Measurements from ENCODE around the gene TNIP1.

Gene TNIP1

DNA sequence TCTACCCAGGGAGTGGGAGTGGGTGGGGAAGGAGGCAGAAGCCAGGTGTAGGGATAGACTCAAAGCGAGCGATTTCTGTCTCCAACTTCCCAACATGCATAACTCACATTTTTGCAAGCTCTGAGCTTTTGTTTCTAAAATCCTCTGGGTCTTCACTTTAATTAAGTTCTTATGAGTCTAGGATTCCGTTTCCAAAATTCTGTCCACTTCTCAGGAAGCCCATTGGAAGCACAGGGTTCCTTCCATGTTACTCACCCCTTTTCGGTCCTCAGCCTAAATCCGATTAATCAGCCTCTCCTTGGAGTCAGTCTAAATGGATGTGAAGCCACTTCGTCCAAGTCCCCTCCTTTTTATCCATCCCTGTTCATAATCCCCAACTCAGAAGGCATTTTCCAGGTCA is 59.1 kb downstream of the TNIP1 start:
- DNase-seq (ENCODE audit: low read depth) = no peak

DNA sequence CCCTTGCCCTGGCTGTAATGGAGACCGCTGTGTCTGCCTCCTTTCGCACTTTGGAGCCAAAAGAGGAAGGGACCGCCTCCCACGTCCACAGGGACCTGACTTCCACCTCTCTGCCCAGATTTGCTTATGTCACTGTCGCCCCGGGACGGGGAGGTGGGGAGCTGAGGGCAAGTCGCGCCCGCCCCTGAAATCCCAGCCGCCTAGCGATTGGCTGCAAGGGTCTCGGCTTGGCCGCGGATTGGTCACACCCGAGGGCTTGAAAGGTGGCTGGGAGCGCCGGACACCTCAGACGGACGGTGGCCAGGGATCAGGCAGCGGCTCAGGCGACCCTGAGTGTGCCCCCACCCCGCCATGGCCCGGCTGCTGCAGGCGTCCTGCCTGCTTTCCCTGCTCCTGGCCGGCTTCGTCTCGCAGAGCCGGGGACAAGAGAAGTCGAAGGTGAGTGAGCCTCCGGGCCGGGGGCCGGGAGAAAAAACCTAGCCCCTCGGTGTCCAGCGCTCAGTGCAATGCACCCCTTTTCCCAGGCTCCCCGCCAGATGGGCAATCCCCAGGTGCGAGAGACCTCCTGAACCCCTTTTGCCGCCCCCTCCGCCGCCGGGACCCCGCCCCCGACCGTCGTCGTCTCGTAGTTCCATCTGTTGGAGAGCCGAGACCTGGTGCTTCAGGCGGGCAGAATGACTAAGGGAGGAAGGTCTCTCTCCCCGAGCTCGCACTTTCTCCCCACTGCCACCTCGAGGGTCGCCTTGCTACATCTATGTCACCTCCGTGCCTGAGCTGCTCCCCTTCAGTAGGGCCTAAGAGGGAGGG is 60.3 kb downstream of the TNIP1 start, which contains the start of gene GPX3:
GPX3 (plus strand) TSS at position 288 of the 807 bp plus-strand sequence; CDS start at position 352, 64 bp downstream.
- DNase-seq (ENCODE audit: low read depth) = no peak

DNA sequence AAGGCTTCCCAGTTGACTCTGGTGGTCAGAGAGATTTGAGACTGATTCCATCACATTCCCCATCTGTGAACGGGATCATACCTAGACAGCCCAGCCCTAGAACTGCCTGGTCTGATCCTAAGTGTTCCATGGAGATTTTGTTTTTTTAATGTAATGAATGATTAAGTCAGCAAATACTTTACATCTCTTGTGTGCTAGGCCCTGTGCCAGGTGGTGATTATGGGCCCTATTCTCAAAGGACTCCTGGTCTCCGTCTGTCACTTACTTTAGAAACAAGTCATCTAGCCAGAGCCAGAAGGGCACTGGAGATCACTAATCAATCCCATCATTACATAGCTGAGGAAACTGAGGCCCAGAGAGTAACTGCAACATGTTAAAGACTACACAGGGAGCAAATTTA is 61.5 kb downstream of the TNIP1 start:
- DNase-seq (ENCODE audit: low read depth) = no peak

DNA sequence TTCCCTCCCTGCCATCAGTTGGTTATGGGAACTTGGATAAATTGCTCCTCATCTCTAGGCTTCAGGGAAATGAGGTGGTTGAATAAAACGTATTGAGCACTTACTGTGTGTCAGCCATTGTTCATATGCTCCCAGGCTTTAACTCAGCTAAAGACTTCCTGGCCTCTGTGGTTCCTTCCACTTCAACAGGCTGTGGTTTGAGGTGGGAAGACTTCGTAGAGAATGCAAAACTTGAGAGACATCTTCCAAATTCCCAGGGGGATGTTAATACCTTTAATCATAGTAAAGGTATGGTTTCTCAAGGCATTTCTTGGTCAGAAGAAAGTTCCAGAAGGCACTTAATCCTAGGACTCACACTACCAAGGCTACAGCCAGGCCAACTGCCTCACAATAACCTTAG is 62.0 kb downstream of the TNIP1 start:
- DNase-seq (ENCODE audit: low read depth) = no peak

DNA sequence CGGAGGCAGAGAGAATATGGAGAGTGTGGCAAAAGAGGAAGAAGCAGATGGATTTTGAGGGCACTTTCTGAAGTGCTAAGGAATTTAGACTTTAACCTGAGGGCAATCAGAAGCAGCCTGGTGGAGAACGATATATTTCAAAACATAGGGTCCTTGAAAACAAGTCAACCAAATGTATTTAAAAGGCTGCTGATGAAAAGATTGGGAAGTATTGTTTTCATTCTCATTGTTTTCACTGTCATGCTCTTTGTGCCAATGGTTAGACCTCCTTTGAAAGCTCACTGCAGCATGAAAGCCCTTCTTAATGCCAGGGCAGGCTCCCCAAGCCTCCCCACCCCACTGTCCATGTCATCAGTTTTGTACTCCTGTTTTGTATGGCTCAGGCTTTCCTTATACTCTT is 62.9 kb downstream of the TNIP1 start:
- no peak for DNase-seq (ENCODE audit: low read depth)

DNA sequence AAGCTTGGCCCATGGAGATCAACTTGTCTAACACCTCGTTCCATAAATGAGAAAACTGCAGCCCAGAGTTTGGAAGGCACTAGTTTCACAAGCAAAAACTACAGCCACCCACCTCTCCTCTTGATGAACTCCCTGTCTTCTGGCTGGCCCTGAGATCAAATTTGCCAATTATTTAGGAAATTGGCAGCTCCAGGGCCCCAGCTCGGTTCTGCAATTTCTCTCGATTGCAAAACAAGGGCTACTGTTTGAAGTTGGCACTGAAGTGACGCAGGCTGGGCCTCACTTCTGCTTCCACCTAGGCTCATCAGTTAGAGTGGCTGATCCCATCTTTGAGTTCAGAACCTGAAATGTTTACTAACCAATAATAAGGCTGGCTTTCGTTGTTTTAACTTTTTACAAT is 64.1 kb downstream of the TNIP1 start:
- DNase-seq (ENCODE audit: low read depth) = no peak

DNA sequence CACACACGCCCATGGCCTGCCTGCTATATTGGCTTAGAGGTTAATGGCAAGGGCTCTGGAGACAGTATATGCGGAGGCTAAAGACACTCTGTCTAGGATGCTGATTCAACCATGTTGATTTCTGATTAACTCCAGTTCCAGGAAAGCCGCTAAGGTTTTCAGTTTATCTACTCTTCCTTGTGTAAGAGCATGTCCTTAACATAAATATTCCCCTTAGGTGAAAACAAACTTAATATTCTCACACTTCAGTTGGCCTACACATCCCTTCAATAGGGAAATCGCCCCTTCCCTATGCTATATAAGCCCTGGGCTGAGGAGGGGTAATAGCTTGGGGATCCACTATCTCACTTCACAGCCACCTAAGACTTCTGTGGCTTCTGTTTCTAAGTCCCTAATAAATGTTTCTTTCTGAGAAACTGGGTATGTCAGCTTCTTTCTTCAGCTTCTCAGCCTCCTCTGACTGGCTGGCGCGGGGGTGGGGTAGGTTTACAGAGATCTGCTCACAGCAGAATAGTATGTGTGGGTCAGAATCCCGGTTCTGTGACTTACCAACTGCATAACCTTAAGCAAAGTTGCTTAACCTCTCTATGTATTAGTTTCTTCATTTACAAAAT is 64.8 kb downstream of the TNIP1 start:
- no peak for DNase-seq (ENCODE audit: low read depth)

DNA sequence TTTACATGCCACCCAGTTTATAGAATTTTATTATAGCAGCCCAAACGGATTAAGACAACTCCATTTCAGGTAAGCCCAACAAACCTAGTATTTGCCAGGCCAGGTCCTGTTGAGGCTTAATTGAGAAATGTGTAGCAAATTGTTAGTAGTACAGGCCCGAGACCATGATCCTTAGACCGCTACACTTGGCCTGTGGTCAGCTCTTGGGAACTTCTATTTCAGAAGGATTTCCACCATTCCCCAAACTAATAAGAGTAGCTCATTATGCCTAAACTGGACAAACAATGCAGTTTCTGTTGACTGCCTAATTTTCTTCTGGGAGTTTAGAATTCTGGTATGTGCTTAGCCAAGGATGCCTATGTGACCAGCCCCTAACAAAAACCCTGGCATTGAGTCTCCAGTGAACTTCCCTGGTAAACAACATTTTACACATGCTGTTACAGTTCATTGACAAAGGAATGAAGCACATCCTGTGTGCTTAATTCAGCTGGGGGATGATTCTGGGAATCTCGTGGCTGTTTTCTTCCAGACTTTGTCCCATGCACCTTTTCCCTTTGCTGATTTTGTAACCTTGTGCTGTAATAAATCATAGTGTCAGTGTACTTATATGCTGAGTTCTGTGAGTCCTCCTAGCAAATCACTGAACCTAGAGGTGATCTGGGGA is 66.0 kb downstream of the TNIP1 start:
- no peak for DNase-seq (ENCODE audit: low read depth)

DNA sequence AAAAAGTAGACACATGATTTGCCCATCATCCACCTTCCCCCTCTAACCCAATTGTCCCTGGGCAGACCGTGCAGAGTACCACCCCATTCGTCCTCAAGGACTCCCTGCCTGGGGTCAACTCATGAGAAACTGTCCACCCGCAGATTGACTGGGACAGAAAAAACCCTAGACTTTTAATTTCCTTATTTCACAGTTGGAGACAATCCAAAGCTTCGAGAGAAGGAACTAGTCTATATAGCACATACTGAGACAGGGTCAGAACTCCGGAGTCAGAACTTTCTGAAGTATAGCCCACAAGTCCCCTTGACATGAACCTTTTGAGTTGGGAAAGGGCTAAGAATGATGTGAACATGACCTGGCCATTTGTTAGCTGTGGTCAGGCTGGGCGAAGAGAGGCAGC is 68.0 kb downstream of the TNIP1 start:
- DNase-seq (ENCODE audit: low read depth) = no peak

DNA sequence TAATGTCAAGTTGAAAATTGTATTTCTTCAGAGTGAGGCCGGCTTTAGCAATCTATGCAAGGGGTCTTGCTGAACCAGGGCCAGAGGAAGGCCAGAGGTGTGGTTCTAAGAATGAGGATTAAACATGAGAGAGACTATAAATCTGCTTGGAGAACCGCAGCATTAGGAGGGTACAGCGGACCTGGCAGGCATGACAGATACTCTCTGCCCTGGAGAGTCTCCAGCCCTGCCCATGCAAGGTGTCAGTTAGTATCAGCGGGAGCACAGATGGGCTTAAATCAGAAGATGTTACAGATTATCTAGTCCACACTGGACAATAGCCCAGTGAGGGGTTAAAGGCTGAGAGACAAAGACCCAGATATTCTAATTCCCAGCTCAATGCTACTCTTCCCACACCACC is 71.9 kb downstream of the TNIP1 start:
- no peak for DNase-seq (ENCODE audit: low read depth)

DNA sequence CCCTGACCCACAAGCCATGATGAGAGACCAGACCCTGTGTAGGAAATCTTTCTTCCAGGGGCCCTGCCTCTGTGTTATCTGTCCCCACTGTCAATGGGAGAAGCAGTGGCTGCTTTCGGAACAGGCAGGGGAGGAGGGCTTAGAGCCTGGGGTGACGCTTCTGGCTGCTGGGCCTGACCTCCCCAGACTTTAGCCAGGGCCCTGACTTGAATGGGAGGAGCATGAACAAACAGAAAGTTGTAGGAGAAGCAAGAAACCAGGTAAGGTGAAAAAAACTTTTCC is 72.7 kb downstream of the TNIP1 start:
- no peak for DNase-seq (ENCODE audit: low read depth)

DNA sequence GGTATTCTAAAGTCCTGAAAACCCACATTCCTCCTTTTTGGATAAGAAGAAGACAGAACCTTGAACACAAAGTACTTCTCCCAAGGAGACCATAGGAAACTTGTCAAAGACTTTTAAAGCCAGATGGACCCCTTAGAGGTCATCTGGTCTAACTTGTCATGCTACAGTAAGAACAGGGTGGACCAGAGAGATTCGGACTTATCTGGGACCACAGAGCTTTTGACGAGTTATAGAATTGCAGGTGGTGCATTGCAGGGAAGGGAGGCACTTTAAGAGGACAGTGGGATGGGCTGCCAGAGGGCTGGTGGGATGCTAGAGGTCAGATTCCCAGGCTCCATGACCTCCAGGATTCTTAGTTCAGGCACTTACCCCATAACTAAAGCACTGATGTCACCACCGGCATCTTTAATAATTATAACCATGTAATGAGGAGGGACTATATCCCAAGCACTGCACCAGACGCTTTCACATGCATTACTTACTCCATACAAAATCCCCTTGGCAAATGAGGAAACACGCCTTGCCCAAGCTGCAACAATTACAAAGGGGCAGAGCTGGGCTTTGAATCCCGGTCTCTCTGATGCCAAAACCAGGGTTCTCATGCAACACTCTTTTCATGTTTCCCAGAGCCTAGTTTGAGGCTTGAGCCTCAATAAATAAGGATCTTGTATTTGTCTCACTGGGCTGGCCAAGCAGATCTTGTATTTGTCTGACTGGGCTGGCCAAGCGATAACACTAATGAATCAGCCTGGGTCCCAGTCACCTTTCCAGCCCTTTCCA is 73.2 kb downstream of the TNIP1 start:
- no peak for DNase-seq (ENCODE audit: low read depth)

DNA sequence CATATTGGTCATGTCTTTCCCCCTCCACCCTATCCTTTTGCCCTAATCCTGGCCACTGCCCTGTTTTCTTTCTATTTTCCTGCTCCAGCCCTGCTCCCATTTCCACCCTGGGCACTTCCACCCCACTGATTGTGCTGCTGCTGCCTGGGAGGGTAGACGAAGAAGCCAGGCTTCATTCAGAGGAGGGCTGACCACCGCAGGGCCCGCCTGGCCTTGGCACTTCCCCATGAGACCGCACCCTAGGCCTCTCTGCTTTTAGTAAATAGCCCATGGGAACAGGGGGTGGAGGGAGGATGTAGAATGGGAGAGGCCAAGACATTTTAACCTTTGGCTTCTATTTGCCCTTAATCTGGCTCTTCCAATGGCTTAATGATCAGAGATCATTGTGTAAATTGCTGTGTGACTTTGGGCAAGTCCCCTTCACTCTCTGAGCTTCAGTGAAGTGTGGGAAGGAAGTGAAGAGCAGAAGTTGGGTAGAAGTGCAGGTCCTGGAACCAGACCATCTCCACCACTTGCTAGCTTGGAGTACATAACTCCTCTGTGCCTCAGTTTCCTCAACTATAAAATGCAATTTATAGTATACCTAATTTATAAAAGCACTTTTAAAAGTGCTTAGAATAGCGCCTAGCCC is 74.0 kb downstream of the TNIP1 start:
- DNase-seq (ENCODE audit: low read depth) = no peak

DNA sequence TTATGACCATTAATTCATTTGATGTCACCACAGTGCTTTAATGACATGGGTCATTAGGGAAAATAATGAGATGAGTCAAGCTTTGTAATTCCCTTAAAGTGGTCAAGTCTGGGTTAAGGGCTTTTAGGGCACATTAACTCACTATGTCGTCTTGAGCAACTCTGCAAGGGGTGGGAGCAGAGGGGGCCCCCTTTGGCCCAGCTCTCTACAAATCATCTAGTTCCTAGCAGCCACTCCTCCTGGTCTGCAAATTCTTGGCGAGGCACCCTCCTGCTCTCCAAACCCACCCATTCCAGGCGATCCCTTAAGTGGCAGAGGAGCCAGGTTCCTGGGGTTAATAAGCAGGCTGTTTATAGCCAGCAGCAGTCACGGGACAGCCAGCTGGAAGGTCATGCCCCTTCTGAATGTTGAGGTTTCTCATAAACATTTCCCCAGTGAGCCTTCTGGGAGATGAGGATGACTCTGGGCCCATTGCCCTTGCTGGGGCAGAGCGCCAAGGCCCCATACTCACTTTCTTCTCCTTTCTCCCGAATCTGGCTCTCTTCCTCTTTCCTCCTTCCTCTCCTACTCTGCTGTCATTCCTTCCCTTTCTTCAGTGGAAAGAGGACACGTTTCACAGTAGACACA is 74.8 kb downstream of the TNIP1 start:
- DNase-seq (ENCODE audit: low read depth) = no peak

DNA sequence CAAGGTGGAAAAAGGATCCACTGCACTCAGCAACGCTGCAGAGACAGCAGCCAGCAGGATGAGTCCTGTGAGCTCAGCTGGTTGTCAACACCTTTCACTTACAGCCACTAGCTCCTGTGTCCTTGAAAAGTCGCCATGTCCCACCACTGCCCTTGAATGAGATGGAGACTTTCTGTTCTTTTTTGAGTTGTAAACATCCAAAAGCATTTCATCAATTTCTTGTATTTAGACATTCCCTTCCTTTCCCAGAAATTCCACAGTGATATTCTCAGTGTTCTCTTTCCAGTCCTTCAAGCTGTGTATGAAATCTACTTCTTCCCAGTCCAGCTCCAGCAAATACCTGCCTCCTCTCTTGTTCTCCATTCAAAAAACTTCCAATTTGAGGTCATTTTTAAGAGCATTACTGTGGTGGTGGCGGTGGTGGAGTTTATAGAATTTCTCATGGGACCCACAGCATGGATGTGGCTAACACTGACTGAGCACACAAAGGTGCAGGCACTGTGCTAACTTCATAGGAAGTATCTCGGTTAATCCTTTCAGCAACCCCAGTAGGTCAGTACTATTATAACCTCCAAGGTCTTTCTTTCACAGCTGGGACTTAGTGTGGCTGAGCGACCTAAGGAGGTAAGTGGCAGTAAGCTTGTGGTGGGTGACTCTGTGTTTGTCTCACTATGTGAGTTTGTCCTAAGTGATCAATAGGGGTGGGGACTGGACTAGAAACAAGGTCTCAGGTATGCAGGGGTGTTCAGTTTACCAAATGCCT is 75.5 kb downstream of the TNIP1 start:
- DNase-seq (ENCODE audit: low read depth) = no peak

DNA sequence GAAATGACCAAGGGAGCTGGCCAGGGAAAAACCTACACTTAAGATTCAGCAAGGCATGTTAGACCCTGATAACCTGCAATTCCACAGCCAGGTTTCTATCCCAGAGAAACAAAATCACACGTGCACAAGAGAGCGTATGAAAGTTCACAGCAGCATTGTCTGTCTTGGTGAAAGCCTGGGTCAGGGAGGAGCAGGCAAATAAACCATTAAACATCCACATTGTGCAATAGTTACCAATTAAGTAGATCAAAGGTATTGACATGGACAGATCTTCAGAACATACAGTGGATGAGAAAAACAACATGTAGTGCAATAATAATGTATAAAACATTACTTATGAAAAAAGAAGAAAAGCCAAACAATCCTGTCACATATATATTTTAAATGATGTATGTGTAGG is 76.3 kb downstream of the TNIP1 start:
- no peak for DNase-seq (ENCODE audit: low read depth)

DNA sequence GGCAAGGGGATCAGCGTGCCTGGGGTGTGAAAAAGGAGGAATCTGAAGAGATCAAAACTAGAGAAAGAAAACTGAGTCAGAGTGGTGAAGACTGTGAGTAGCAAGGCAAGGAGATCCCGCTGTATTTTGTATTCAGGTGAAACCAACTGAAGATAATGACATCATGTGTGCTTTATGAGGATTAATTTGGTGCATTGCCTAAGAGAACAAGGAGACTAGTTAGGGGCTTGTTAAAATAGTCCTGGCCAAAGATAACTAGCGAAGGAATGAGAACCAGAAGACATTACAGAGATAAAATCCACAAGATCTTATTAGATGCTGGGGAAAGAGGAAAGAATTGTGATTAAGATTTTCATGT is 77.4 kb downstream of the TNIP1 start:
- DNase-seq (ENCODE audit: low read depth) = no peak

DNA sequence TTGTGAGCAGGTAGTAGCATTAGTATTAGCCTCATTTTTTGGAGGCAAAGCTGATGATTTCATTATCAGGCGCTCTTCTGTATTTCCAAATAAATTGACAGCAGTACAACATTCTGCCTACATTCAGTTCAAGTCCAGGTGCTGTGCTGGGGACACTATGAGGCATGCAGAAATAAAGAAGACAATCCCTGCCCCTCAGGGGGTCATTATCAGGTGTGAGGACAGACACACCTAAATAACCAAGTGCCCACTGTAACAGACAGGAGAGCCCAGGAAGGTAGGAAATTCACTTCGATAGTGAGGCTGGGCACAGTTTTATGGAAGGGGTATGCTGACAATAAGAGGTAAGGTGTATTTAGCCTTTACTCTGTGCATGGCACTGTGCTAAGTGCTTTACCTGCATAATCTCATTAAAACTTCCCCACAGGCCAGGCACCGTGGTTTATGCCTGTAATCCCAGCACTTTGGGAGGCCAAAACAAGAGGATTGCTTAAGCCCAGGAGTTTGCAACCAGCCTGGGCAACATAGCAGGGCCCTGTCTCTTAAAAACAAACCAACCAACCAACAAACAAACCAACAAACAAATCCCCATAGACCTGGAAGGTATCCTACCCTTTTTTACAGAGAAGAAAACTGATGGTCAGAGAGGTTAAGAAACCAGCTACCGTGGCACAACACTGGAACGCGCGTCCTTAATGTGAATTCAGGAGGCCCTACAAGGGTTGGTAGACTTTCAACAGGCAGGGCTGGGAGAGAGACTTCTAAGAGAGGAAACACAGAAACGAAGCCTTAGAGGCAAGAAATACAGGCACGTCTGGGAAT is 77.9 kb downstream of the TNIP1 start:
- no peak for DNase-seq (ENCODE audit: low read depth)

DNA sequence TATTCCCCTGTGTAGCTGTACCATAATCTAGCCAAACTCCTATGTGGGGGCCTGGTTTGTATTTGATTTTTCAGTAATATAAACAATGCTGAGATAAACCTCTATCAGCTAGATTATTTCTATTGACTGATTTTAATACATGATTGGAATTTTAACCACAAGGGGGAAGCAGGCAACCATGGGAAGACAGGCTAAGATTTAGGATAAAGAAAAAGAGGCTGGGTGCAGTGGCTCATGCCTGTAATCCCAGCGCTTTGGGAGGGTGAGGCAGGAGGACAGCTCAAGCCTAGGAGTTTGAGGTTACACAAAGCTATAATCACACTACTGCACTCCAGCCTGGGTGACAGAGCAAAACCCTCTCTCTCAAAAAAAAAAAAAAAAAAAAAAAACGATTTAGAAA is 78.6 kb downstream of the TNIP1 start:
- no peak for DNase-seq (ENCODE audit: low read depth)

DNA sequence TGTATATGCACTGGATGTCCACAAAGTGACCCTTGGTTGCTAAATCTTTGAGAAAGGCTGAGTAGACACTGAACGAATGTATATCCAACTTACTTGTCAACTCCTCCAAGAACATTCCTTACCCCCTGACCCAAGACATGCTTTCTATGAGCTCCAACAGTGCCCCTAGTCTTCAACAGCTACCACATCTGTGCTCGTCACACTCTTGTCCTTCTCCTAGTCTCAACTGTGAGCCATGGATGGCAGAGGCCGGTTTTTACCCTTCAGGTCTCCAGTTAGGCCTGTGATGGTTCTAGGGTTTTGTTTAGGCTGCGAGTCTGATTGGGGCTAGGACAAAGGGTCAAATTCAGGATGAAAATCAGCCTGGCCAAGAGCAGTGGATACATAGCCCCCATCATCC is 79.4 kb downstream of the TNIP1 start:
- no peak for DNase-seq (ENCODE audit: low read depth)

All from CMK (cell line).